ENCODE measurements around the gene CDC5L.
"Not testable (repeated sequence)": the region's sequence is repeated elsewhere in the genome, so short reads cannot be mapped to it uniquely, and the experiment has no call there.

The CDC5L gene

DNA sequence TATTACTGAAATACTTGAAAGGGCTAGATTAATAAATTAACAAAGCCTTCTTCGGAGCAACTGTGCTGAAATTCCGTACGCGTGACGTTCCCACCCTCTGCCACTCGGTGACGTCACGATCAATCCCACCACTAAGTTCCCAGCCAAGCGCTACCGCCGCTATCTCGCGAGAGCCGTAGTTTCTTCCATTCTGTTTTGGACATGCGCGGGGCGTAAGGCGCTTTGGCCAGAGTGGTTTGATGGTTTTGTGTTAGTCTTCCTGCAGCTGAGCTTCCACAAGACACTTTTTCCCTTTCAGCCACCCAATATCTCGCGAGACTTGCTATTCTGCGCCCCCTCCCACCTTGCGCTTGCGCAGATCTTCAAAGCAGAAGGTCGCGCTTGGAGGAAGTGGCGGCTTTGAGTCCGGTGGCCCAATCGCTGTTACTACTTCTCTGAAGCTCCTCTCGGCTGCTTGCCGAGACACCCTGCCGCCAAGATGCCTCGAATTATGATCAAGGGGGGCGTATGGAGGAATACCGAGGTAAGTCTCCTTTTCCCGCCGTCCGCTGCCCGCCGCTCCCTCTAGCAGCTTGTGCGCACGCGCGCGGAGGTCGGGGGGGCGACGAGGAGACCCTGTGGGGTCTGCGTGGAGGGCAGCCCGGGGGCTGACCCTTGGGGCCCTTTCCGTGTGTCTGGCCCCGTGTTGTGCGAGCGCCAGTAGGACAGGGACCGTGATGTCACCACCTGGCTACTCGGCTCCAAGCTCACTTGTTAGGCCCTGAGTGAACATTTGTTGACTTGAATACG is at the start of gene CDC5L:
TSS of gene CDC5L (plus strand) at position 361 of the 789 bp plus-strand sequence. CDS start at position 479, 118 bp downstream.
- DNase-seq (ENCODE audit: low spot score): peak; percentile 96

DNA sequence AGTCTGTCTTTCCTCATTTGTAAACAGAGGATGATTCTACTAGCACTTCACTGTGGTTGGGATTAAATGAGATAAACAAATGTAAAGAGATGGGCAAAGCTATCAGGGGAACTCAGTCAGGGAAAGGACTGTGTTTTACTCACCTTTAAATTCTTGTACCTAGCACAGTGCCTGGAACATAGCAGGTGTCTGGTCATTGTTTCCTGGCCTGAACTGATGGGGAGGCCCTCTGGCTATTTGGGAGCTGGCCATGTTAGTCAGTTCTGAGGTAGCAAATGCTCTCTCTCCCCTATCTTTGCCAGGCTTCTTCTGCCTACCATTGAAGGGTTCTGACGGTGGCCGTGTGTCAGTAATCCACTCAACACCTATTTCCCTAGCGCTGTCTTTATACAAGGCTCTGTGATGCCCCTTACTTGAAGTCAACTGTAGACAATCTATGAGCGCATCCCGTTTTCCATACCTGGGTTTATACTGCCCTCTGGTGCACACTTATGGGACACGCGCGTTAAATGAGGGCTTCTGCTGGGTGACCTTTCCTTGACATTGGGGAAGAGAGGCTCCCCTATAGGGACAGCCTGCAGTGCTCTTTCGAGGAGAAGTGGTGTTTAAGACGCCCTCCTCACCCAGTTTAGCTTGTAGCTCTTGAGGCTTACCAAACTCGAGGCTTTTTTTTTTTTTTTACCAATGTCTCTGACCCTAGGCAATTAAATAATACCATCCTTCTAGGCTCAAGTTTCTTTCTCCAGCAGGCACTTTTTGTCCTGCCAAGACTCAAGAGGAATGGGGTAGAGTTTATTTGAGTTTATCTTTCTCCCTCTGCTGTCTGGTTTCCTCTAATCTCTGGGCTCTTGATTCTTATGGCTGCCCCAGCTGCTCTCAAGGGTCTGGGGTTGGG is 49.0 kb upstream of the CDC5L start:
- peak; percentile 71 for DNase-seq (ENCODE audit: low spot score)

DNA sequence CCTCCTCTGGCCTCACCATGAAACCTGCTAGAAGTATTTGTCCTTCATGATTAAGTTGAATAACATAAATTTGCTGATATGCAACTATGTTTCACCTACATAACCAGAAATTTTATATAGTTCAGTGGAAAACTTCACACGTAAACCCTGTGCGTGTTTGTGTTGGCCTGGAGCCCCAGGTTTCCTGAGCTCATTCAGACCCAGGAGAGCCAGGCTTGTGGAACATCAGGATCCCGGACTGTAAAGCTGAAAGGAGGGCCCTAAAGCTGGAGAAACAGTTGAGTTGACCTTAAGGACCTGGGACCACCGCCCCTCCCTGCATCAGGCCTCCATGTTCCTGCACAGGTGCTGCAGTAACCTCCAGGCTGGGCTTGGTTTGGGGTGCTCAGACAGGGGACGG is 48.2 kb upstream of the CDC5L start:
- no peak for DNase-seq (ENCODE audit: low spot score)

DNA sequence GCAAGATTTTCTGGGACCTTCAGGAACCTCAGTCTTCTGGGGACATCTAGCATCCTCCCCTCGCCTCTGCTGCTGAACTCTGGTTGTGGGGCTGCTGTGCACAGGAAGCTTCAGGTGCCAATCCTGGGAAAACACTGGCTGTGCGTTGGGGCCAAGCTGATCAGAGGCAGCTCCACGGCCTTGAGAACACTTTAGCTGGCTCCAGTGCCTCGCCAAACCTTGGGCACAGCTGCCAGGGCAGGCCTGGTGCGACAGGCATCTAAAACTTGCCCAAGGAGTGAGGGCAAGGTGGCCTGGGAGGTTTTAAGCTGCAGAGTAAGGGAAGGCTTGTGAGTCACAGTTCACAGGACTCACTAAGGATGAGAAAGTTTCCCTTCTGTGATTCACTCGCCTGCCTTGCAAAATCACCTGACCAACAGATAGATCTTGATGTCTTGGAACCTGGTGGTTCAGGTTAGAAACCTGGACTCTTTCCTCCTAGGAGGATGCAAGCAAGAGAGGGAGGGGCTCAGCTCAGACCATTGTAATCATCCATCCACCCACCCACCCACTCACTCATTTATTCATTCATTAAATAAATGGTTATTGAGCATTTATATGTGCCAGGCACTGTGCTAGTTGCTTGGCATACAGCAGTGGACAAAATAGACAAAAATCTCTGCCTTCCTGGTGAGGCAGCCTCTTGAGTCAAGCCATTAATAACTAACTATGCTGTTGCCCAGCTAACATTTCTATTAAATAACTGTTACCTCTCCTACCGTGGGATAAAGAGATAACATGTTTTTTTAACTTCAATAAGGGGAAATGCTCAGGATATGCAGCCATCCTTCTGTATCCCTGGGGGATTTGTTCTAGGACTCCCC is 47.5 kb upstream of the CDC5L start:
- DNase-seq (ENCODE audit: low spot score): no peak

DNA sequence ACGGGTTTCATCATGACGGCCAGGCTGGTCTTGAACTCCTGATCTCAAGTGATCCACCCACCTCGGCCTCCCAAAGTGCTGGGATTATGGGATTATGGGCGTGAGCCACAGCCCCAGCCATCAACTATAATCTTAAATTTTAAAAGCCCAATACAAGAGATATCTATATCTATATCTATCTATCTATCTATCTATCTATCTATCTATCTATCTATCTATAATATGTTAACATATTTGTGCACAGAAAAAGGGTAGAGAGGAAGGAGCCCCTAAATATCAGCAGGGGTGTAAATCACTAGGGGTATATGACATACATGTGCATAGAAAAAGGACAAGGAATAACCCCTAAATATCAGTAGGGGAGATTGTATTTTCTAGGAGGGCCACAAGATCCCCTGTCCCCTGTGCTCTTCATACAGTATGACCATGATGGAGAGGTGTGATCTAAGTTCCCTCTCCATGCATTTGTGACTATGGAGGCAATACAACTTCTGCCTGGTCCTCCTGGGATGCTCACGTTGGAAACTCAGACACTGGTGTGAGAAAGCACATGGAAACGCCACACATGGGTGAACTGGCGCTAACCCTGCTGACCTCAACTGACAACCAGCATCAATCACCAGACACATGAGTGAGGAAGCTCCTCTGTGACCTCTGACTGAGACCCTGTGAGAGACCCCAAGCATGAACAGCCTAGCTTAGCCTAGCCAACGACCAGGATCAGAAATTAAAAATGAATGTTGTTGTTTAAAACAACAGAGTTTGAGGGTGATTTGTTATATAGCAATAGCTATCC is 46.2 kb upstream of the CDC5L start:
- DNase-seq (ENCODE audit: low spot score): no peak

DNA sequence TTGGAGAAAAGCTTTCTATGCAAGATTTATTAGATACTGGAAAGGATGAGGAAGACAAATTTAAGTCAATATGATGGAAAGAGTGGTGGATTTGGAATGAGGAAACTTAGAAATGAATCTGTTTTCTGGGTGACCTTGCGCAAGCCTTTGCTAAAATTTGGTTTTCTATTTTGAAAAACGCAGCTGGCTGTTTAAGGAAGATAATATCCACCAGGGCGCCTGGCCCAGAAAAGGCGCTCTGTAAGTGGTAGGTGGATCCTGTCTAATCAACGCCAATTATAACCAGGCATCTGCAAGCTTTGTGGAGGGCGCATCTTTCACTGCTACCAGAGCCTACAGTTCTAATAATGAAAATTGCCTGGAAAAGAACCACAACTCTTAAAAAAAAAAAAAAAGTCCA is 45.5 kb upstream of the CDC5L start:
- DNase-seq (ENCODE audit: low spot score): no peak

DNA sequence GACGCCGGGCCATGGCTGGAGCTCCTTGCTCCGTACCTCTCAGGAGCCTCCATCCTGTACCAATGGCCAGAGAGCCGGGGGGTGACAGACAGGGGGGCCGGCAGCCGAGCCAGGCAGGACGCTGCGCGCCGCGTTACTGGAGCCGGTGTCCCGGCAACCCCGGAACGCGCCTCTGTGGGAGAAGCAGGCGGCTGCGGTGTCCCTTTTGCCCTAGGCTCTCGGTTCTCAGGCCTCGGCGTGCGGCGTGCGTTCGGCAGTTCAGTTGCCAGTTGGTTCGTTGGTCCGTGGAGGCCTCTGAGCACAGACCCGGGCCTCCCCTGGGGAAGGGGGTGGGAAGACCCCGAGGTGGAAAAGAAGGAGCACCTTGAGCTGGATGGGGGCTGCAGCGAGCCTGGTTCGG is 45.0 kb upstream of the CDC5L start, which contains the start of gene SPATS1:
TSS of gene SPATS1 (plus strand) at position 162 of the 400 bp plus-strand sequence. CDS start 446 bp downstream, outside the sequence.
- DNase-seq (ENCODE audit: low spot score): no peak

DNA sequence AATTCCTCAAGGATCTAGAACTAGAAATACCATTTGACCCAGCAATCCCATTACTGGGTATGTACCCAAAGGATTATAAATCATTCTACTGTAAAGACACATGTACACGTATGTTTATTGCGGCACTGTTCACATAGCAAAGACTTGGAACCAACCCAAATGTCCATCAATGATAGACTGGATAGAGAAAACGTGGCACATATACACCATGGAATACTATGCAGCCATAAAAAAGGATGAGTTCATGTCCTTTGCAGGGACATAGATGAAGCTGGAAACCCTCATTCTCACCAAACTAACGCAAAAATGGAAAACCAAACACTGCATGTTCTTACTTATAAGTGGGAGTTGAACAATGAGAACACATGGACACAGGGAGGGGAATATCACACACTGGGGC is 40.7 kb upstream of the CDC5L start:
- DNase-seq (ENCODE audit: low spot score): not testable (repeated sequence)

DNA sequence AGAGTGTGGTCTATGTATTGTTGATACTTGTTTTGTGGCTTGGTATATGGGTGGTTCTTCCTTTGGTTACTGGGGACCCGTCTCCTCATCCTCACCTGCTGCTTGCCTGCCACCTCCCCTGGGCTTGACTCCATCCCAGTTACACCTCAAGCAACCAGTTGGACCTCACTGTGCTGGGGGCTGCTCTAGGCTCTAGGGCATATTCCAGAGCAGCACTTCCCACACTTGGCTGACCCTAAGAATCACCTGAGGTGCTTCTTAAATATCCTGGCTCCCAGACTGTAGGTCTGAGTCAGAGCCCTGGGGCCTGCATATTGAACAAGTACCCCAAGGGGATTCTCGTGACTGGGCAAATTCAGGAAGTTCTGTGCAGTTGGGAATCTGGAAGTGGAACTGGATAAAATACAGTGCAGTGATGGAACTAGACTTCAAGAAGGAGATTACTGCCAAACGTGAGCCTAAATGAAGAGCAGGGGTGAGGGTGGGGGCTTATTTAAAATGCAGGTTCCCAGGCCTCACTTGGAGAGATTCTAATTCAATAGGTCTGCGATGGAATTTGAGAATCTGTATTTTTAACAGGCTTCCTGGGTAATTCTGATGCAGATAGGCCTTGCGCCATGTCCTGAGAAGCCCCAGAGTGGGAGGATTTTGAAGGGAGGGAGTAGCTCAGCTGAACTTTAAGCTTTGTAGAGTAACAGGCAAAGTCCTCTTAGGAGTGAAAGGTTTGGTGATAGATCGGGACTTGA is 37.4 kb upstream of the CDC5L start:
- no peak for DNase-seq (ENCODE audit: low spot score)

DNA sequence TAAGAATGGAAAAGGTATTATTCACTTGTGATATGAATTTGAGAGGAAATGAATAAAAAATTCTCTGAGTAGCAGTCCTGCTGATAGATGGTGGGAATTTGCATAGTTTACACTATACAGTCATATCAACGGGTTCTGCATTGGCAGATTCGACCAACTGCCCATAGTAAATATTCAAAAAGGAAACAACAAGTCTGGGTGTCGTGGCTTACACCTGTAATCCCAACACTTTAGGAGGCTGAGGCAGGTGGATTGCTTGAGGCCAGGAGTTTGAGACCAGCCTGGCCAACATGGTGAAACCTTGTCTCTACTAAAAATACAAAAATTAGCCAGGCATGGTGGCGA is 36.9 kb upstream of the CDC5L start:
- not testable (repeated sequence) for DNase-seq (ENCODE audit: low spot score)

DNA sequence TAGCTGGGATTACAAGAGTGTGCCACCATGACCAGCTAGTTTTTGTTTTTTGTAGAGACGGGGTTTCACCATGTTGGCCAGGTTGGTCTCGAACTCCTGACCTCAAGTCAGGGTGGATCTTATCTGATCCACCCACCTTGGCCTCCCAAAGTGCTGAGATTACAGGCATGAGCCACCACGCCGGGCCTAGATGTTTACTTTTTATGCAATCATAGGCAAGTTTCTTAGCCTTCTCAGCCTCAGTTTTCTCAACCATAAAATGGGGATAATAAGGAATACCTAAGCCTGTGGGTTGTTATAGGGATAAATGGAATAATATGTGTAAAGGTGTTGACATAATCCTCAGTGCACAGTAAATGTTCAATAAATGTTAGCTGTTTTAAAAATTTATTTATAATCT is 35.2 kb upstream of the CDC5L start:
- no peak for DNase-seq (ENCODE audit: low spot score)

DNA sequence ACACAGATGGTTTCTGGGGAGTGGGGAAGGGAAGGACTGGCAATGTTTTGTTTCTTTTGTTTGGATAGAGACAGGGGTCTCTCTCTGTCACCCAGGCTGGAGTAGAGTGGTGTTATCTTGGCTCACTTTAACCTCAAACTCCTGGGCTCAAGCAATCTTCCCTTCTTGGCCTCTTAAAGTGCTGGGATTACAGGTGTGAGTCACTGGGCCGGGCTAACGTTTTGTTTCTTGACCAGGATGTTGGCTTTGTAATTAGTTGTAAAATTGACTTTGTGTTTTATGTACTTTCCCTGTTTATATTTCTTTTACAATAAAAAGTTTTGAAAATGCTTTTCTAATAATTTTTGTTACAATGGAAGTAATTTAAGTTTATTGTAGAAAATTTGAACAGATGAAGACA is 34.2 kb upstream of the CDC5L start:
- no peak for DNase-seq (ENCODE audit: low spot score)

DNA sequence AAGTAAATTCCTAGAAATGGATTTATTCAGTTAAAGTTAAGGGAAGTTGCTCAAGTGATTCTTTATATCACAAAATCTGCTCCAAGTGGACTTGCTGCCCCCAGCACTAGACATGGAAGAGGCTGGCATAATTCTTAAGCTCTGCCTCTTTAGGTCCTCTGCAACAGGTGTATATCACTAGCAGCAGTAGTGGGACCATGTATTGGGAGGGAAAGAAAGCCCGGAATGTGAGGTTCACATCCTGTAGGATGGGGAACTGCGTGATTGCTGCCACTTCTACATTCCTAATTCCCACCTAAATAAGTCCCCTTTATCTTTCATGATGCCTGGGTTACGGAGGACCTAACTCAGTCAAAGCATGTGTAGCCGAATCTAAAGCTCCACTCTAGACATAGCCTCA is 31.9 kb upstream of the CDC5L start:
- DNase-seq (ENCODE audit: low spot score): no peak

DNA sequence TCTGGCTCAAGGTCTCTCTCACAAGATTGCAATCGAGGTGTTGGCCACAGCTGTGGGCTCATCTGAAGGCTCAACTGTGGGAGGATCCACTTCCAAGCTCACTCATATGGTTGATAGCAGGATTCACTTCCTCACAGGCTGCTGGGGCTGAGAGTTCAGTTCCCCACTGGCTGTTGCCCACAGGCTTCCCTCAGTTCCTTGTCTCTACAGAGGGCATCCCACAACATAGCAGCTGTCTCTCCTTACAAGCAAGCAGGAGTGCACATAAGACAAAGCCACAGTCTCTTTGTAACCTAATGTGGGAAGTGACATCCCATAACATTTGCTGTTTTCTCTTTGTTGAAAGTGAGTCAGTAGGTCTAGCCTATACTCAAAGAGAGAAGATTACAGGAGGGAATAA is 31.0 kb upstream of the CDC5L start:
- no peak for DNase-seq (ENCODE audit: low spot score)

DNA sequence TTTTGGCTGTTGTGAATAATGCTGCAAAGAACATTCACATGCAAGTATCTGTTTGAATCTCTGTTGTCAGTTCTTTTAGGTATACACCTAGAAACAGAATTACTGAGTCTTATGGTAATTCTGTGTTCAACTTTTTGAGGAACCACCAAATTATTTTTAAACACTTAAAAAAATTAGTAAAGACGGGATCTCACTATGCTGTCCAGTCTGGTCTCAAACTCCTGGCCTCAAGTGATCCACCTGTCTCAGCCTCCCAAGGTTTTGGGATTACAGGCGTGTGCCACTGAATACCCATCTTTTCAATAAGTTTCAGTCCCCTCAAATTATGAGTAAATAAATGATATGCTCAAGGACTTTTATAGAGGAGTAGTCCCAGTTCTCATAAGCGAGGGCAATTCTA is 27.5 kb upstream of the CDC5L start:
- DNase-seq (ENCODE audit: low spot score): no peak

DNA sequence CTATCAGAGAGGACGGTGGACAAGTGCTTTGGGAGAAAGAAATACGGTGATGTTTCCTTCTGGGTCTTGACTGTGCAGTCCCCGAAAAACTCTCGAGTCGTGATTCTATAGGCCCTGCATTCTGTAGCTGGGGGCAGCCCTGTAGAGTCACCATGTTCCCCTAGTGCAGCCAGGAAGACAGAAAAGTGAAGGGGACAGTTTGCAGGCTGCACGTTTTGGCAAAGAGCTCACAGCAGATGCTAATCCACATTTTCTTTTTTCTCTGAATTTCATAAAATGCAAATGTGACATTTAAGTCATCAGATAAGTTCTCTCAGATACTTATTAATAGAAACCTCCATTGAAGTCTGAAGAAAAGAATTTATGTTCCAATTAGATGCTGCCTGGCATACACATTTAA is 25.6 kb upstream of the CDC5L start:
- no peak for DNase-seq (ENCODE audit: low spot score)

DNA sequence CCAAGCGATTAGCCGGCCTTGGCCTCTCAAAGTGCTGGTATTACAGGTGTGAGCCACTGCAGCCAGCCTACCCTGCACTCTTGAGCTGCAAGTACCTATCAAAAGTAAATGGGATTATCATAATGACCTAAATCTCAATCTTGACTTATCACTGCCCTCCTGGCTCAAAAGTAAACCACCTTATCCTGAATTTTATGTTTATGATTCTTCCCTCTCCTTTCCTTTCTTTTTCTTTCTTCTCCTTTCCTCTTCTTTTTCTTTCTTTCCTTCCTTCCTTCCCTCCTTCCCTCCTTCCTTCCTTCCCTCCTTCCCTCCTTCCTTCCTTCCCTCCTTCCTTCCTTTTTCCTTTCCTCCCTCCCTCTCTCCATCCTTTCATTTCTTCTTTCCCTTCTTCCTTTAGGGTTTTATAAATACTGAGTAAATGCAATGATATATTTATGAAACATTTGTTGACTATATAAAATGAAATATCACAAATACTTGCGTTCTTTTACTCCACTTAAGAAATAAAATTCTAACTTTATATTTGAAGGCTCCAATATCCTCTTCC is 24.1 kb upstream of the CDC5L start:
- DNase-seq (ENCODE audit: low spot score): no peak

DNA sequence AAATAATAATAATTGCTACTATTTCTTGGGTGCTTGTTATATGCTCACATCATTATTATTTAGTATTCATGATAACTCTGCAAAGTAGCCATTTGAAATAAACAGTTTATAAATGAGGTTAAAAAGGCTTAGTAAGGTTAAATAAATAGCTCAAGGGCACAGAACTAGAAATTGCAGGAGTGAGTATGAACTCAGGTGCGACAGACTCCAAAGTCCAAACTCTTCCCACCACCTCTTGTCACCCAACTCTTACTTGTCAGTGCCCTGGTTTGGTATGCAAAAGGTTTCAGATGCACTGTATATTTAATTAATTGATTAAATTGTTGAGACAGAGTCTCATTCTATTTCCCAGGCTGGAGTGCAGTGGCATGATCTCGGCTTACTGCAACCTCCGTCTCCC is 20.7 kb upstream of the CDC5L start:
- DNase-seq (ENCODE audit: low spot score): no peak

DNA sequence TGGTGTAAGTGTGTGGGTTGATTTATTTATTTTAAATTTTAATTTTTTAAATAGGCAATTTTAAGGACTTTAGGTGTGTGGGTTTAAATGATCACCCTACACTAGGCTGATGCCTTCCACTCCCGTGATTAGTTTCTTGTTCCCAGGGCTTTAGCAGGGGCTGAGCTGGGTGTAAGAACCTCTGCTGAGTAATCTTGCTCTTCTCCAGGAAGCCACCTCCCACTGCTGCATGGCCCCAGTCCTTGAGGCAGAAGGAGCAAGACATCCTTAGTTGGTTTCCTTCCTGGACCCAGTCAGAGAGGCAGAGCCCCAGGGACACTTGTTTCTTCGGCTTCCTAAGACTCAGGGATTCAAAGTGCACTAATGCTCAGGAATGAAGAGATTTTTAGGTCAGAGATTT is 19.8 kb upstream of the CDC5L start:
- DNase-seq (ENCODE audit: low spot score): no peak

DNA sequence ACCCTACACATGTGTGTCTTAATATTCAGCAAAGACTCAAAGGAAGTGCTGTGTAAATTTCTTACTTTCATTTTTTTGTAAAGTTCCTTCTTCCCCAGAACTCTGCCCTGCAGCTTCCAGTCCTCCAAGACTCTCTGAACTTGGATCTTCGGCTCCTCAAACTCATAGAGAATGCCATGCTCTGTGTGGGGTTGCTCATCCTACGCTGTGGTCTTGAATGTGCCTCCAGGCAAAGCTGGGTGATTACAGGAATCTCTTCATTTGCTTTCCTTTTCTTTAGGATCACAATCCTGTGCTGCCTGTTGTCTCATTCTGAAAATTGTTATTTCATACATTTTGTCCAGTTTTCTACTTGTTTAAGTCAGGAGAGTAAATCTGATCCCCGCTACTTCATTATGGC is 14.5 kb upstream of the CDC5L start:
- DNase-seq (ENCODE audit: low spot score): no peak
